Spleen (tissue), 11 donors: ENCODE data around the gene TBL1XR1. TPM values are rescaled to one million over a fixed set of nuclear protein-coding genes. Genes with fewer than 3 reads are reported as not detected.

Experiments used
- DNase-seq: peaks from one replicate; pipeline ENCODE4 v3.0.0-alpha.2; 2020
- H3K27ac ChIP-seq, 8 donors: fragments of 200-600 bp; sonication (generic) in 7 of 8; 1 replicate in 4 of 8; 2 replicates in 4 of 8; pipeline versions ENCODE4 v1.5.0 to v1.8.0; 2016 to 2021; ENCODE audit warnings: inconsistent platforms in 4 of 8, mild to moderate bottlenecking in 4 of 8, moderate library complexity in 1 of 8
- H3K27me3 ChIP-seq, 7 donors: fragments of 200-600 bp; sonication (generic) in 6 of 7; replicated peaks in 1 of 7; 1 replicate in 4 of 7; 2 replicates in 3 of 7; pipeline versions ENCODE4 v1.5.0 to v1.8.0; 2016 to 2021; ENCODE audit warnings: inconsistent platforms in 3 of 7, mild to moderate bottlenecking in 1 of 7
- H3K36me3 ChIP-seq, 6 donors: fragments of 200-600 bp; sonication (generic) in 5 of 6; 1 replicate in 4 of 6; 2 replicates in 2 of 6; pipeline versions ENCODE4 v1.5.0 to v1.8.0; 2016 to 2021; ENCODE audit warnings: inconsistent platforms in 2 of 6
- H3K4me1 ChIP-seq, 6 donors: fragments of 200-600 bp; sonication (generic) in 5 of 6; 1 replicate in 3 of 6; 2 replicates in 3 of 6; pipeline versions ENCODE4 v1.5.0 to v1.8.0; 2016 to 2021; ENCODE audit warnings: inconsistent platforms in 3 of 6
- H3K4me3 ChIP-seq, 8 donors: fragments of 200-600 bp; sonication (generic) in 7 of 8; 1 replicate in 4 of 8; 2 replicates in 4 of 8; pipeline versions ENCODE4 v1.5.0 to v1.8.0; 2016 to 2021; ENCODE audit warnings: inconsistent platforms in 4 of 8, mild to moderate bottlenecking in 4 of 8, moderate library complexity in 2 of 8
- H3K9me3 ChIP-seq, 8 donors: fragments of 200-600 bp; sonication (generic) in 7 of 8; 1 replicate in 4 of 8; 2 replicates in 4 of 8; pipeline versions ENCODE4 v1.5.0 to v1.8.0; 2016 to 2021; ENCODE audit warnings: inconsistent platforms in 4 of 8
- CTCF ChIP-seq, 11 experiments: fragments of 200-600 bp in 7 of 11; fragments of 450-650 bp in 4 of 11; sonication (generic) in 4 of 11; IDR thresholded peaks in 8 of 11; conservative IDR thresholded peaks in 3 of 11; 1 replicate in 7 of 11; 2 replicates in 4 of 11; pipeline versions ENCODE4 v1.4.0 to v1.8.0; 2016 to 2021; ENCODE audit warnings: antibody characterized with exemption in 11 of 11, inconsistent platforms in 4 of 11, mild to moderate bottlenecking in 1 of 11
- POLR2A ChIP-seq, 3 donors: fragments of 450-650 bp; IDR thresholded peaks; one replicate each; pipeline ENCODE4 v1.5.1; 2017; ENCODE audit warnings: antibody characterized with exemption in 3 of 3, mild to moderate bottlenecking in 1 of 3
- POLR2AphosphoS5 ChIP-seq, 3 donors: sonication (generic); formaldehyde crosslinking; IDR thresholded peaks; one replicate each; pipeline ENCODE4 v1.5.1; 2017; ENCODE audit warnings: antibody characterized with exemption in 3 of 3
- WGBS, 5 donors: extraction: QIAGEN DNeasy Blood & Tissue Kit in 3 of 5; methylation state at CpG; one replicate each; pipeline versions ENCODE4 v1.1.5 to v1.1.7; 2013 to 2018; 5-methylcytosine and 5-hydroxymethylcytosine counted together
- intact Hi-C: fragments of 100-400 bp; cut with DNase I; formaldehyde crosslinking; loops from one replicate; pipeline ENCODE4 v1.15.0; 2023; ENCODE audit warnings: low total_unique reads
- polyA plus RNA-seq, 3 donors: library from polyadenylated mRNA; stranded (reverse); fragments of 200-250 nt; gene quantifications; one replicate each; pipeline ENCODE4 v1.2.1, GENCODE V29; 2013
- total RNA-seq, 7 donors: library from RNA; depleted of rRNA in 3 of 7; stranded (reverse); fragments of >200 nt in 3 of 7; fragmentation: NEBNext Ultra II Directional in 4 of 7; extraction: Animal tissue kit (Norgen Biotek cat#: 25700) in 4 of 7; gene quantifications; one replicate each; pipeline versions ENCODE4 v1.1.0 to v1.2.1, GENCODE V29; 2016 to 2021
- donor health status: healthy with polysubstance abuse.
- donor health status: DM: no; HTN: no; CAD: no; lungs with moderate emphysema.
- donor health status: DM: no; HTN: no; CAD: no.
- donor health status: Bipolar disorder and iron deficiency.
- donor health status: healthy.
- donor health status: DM: no; HTN: no; CAD: no.
- donor health status: DM: yes; HTN: yes; CAD: no.

TBL1XR1 gene
- total and polyA plus RNA-seq, 10 donors, result 32.4 to 168 (median 97.2) TPM

DNA sequence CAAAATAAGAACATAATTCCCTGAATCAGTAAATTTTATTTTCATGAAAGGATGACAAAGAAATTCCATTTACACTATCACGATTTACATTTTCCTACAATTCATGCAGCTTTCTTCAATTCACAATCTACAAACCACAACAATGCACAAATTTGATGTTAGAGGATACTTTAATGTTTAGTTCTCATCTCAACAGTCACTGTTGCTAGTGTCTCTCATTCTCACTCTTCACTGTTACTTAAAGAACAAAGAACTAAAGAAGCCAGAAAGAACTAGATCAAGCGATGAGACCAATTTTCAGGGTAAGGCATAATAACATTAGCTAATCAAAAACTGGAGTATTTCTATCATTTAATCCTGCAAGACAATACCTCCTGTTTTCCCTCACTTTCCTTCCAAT is 73.5 kb downstream of the TBL1XR1 start:
- peaks cover 0 to 7% (median 0%) of the 10 kb centered on the region in 6 donors for H3K36me3 ChIP-seq
- DNase-seq, result no peak
- peaks cover 7 to 96% (median 56%) of the 10 kb centered on the region in 6 donors for H3K4me1 ChIP-seq
- no peak overlapping the region for H3K27ac ChIP-seq
- no peak overlapping the region for H3K4me3 ChIP-seq
- WGBS, 5 donors, result 73 to 97% (median 88%) methylated on average over 2 of the region's 2 CpGs
- H3K9me3 ChIP-seq, result peaks cover 0 to 5% (median 0%) of the 10 kb centered on the region in 8 donors
- H3K27me3 ChIP-seq, result no peaks in the 10 kb centered on the region
- intact Hi-C loops, result no loop called here
- no peak for TF ChIP-seq CTCF (IDR thresholded peaks at IDR 0.05 in 8 of 11, conservative IDR thresholded peaks at IDR 0.05 in 3 of 11)
- TF ChIP-seq POLR2A (IDR thresholded peaks at IDR 0.05), result no peak
- no peak for TF ChIP-seq POLR2AphosphoS5 (IDR thresholded peaks at IDR 0.05)

DNA sequence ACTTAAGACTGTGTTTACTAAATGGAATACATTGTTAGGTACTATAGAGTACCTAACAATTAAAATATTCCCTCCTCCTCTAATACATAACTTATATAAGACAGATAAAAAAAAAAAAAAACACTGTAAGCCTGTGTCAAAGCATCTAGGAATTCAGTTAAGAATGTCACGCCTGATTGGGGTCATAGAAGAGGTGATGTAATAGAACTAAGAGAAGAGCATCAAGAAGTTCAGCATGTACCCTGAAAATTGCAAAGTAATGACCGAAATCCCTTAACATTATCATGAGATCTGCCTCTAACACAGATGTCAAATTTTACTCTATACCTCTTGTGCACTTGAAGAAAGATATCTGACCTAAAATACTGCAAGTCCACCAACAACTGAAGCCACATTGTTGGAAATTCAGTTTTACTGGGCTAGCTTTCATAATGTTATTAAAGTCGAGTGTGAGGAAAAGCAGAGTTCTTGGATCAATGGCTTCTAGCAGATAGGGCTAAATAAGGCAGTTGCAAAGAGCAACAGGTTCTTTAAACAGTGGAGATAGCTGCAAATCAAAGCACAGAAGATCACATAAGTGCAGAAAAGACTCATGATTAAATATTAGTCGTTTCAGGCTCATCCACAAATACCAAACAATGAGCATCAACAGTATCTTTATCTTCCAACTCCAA is 75.0 kb downstream of the TBL1XR1 start:
- Histone ChIP-seq H3K4me1 (peaks cover 7 to 96% (median 52%) of the 10 kb centered on the region in 6 donors), H3K27me3 (no peaks in the 10 kb centered on the region), H3K27ac (no peak overlapping the region), H3K4me3 (no peak overlapping the region), H3K36me3 (no peaks in the 10 kb centered on the region), H3K9me3 (peaks cover 0 to 5% (median 0%) of the 10 kb centered on the region in 8 donors)
- 78 to 88% (median 85%) methylated on average over 4 of the region's 4 CpGs for WGBS, 5 donors
- no peak for DNase-seq
- intact Hi-C loops, result no loop called here
- TF ChIP-seq POLR2A (IDR thresholded peaks at IDR 0.05), result no peak
- TF ChIP-seq POLR2AphosphoS5 (IDR thresholded peaks at IDR 0.05), result no peak
- no peak for TF ChIP-seq CTCF (IDR thresholded peaks at IDR 0.05 in 8 of 11, conservative IDR thresholded peaks at IDR 0.05 in 3 of 11)

GRCh38 chr3:177119829-177120228 is 77.5 kb downstream of the TBL1XR1 start:
- Histone ChIP-seq H3K27me3 (no peaks in the 10 kb centered on the region), H3K4me3 (no peak overlapping the region), H3K36me3 (no peaks in the 10 kb centered on the region), H3K4me1 (peaks cover 7 to 97% (median 43%) of the 10 kb centered on the region in 6 donors), H3K9me3 (peaks cover 0 to 5% (median 0%) of the 10 kb centered on the region in 8 donors), H3K27ac (no peak overlapping the region)
- TF ChIP-seq POLR2A (IDR thresholded peaks at IDR 0.05), result no peak
- intact Hi-C loops, result no loop called here
- DNase-seq, result no peak
- WGBS, 5 donors, result 74 to 94% (median 83%) methylated on average over 3 of the region's 3 CpGs

DNA sequence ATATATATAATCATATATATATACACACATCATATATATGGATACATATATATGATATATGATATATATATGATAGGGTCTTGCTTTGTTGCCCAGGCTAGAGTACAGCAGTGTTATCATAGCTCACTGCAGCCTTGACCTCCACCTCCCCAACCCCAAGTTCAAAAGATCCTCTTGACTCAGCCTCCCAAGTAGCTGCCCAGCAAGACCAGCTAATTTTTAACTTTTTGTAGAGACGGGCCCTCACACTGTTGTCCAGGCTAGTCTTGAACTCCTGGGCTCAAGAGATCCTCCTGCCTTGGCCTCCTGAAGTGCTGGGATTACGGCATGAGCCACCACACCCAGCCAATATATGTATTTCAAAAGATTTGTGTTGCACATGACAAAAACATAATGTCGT is 83.0 kb downstream of the TBL1XR1 start:
- Histone ChIP-seq H3K27ac (no peak overlapping the region), H3K4me3 (no peak overlapping the region), H3K27me3 (no peaks in the 10 kb centered on the region), H3K9me3 (no peaks in the 10 kb centered on the region), H3K36me3 (no peaks in the 10 kb centered on the region), H3K4me1 (peaks cover 9 to 97% (median 61%) of the 10 kb centered on the region in 6 donors)
- TF ChIP-seq POLR2AphosphoS5 (IDR thresholded peaks at IDR 0.05), result no peak
- TF ChIP-seq POLR2A (IDR thresholded peaks at IDR 0.05), result no peak
- no peak for TF ChIP-seq CTCF (IDR thresholded peaks at IDR 0.05 in 8 of 11, conservative IDR thresholded peaks at IDR 0.05 in 3 of 11)
- no peak for DNase-seq
- WGBS, 5 donors, result 64 to 67% (median 64%) methylated on average over 3 of the region's 3 CpGs
- intact Hi-C loops, result no loop called here
